Ramos (cell line): ENCODE data around the gene BID.

Experiments
- in situ Hi-C: fragments of 300-500 bp; cut with MboI; formaldehyde crosslinking; loops from one replicate; pipeline ENCODE4 v1.14.3; 2022; ENCODE audit warnings: low sequenced_read_pairs; ENCODE audit not compliant: unreplicated experiment

The BID gene

GRCh38 chr22:17785185-17786184 lies 11.2 kb upstream of the BID start:
- in situ Hi-C loops: loop anchor here (5.0 kb wide), 1 partner anchor 38 kb away; no protein-coding TSS in a partner anchor

- in situ Hi-C loops: loop anchor here (5.0 kb wide), 1 partner anchor 37 kb away; no protein-coding TSS in a partner anchor
Observed at GRCh38 chr22:17784776-17785175, 10.5 kb upstream of the BID start.

- in situ Hi-C loops: no loop called here
Observed at GRCh38 chr22:17783773-17784480, 9.7 kb upstream of the BID start.

- in situ Hi-C loops: no loop called here
Observed at GRCh38 chr22:17783312-17783711, 9.0 kb upstream of the BID start.

GRCh38 chr22:17782621-17783020 lies 8.4 kb upstream of the BID start:
- in situ Hi-C loops: no loop called here

- in situ Hi-C loops: no loop called here
Observed at GRCh38 chr22:17782158-17782557, 7.9 kb upstream of the BID start.

- in situ Hi-C loops: no loop called here
Observed at GRCh38 chr22:17781319-17782031, 7.2 kb upstream of the BID start.

GRCh38 chr22:17780741-17781318 lies 6.6 kb upstream of the BID start:
- in situ Hi-C loops: no loop called here

GRCh38 chr22:17780116-17780740 lies 6.0 kb upstream of the BID start:
- in situ Hi-C loops: no loop called here

GRCh38 chr22:17779286-17780115 lies 5.2 kb upstream of the BID start:
- in situ Hi-C loops: no loop called here

- in situ Hi-C loops: no loop called here
Observed at GRCh38 chr22:17778412-17778976, 4.2 kb upstream of the BID start.

GRCh38 chr22:17777717-17778044 lies 3.4 kb upstream of the BID start:
- in situ Hi-C loops: no loop called here

GRCh38 chr22:17777005-17777716 lies 2.9 kb upstream of the BID start:
- in situ Hi-C loops: no loop called here

GRCh38 chr22:17775781-17776465 lies 1.7 kb upstream of the BID start:
- in situ Hi-C loops: no loop called here

GRCh38 chr22:17774926-17775685 lies 837 bp upstream of the BID start:
- in situ Hi-C loops: no loop called here

GRCh38 chr22:17773606-17774205 lies 563 bp downstream of the BID start:
- in situ Hi-C loops: no loop called here
